LNCaP clone FGC (cell line): ENCODE measurements around the gene RFTN1.

ENCODE experiments used
- DNase-seq: peaks from one replicate; pipeline ENCODE4 v3.0.0-alpha.2; 2011; ENCODE audit warnings: low read depth
- H3K4me3 ChIP-seq: 2 replicates; pipeline ENCODE4 v1.5.1; 2011; ENCODE audit warnings: mild to moderate bottlenecking, low read depth, low read length, control low read depth
- TF ChIP-seq, protein P1 (sequence below): IDR thresholded peaks from 2 replicates; pipeline ENCODE4 v1.5.1; 2012; ENCODE audit warnings: mild to moderate bottlenecking; ENCODE audit not compliant: control insufficient read depth, insufficient read depth; ENCODE audit errors: extremely low read depth

Gene RFTN1

DNA sequence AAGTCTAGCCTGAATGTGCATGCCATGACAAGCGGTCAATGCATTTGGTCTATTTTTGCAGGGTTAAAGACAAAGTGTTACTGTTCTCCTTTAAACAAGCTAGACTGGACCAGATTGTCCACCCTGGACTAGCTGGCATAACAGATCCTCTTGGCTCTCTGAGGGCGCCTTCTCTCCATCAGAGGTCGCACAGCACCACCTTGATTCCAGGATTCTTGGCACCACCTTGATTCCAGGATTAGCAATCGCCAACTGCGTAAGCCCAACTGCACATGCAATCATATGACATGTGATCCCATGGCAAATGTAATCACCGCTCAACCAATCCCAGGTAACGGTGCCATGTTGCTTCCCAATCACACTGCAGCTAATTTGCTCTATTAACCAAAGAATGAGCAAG lies 149.9 kb downstream of the RFTN1 start:
- TF ChIP-seq, protein P1, sequence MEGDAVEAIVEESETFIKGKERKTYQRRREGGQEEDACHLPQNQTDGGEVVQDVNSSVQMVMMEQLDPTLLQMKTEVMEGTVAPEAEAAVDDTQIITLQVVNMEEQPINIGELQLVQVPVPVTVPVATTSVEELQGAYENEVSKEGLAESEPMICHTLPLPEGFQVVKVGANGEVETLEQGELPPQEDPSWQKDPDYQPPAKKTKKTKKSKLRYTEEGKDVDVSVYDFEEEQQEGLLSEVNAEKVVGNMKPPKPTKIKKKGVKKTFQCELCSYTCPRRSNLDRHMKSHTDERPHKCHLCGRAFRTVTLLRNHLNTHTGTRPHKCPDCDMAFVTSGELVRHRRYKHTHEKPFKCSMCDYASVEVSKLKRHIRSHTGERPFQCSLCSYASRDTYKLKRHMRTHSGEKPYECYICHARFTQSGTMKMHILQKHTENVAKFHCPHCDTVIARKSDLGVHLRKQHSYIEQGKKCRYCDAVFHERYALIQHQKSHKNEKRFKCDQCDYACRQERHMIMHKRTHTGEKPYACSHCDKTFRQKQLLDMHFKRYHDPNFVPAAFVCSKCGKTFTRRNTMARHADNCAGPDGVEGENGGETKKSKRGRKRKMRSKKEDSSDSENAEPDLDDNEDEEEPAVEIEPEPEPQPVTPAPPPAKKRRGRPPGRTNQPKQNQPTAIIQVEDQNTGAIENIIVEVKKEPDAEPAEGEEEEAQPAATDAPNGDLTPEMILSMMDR: no peak
- DNase-seq: no peak
- H3K4me3 ChIP-seq: no peak overlapping the region

DNA sequence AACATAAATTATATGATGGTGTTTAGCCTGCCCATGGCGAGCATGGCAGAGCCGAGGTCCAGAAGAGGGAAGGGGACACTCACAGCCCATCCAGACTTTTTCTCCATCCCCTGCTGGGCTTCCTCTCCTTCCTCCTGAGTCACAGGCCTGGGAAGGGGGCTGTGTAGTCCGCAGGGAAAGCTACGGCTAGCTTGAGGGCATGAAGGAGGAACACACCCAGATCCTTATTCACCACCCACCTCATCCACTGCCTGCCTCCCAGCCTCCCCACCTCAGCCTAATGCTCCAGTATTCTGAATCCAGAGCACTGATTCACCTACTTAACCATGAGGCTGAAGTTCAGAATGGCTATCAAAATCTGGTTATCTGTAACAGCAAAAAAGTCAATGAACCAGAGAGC lies 150.7 kb downstream of the RFTN1 start:
- DNase-seq: no peak
- H3K4me3 ChIP-seq: no peak overlapping the region
- TF ChIP-seq, protein P1: no peak

DNA sequence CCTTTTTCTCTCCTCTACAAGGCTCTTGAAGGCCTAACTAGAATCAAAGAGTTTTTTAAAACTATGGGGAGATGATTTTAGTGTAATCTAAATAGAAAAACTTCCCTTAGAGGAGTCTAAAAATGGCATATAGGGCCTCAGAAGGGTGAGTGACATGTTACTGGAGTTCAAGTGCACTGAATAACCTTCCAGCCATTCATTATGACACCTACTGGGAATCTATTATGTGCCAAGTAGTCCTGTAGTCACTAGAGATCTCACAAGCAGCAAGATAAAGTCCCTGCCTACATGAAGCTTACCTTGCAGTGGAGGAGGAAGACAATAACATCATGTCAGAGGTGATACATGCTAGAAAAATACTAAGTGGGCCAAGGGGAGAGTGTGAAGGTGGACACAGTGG lies 152.4 kb downstream of the RFTN1 start:
- no peak overlapping the region for H3K4me3 ChIP-seq
- DNase-seq: no peak
- TF ChIP-seq, protein P1: no peak

DNA sequence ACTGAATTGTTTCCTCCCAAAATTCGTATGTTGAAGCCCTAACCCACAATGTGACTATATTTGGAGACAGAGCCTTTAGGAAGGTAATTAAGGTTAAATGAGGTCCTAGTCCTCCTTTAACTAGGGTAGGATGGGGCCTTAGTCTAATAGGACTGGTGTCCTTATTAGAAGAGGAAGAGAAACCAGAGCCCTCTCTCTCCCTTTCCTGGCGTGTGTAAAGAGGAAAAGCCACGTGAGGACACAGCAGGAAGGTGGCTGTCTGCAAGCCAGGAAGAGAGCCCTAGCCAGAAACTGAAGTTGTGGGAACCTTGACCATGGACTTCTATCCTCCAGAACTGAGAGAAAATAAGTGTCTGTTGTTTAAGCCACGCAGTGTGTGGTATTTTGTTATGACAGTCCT lies 154.2 kb downstream of the RFTN1 start:
- DNase-seq: no peak
- TF ChIP-seq, protein P1: no peak
- no peak overlapping the region for H3K4me3 ChIP-seq

DNA sequence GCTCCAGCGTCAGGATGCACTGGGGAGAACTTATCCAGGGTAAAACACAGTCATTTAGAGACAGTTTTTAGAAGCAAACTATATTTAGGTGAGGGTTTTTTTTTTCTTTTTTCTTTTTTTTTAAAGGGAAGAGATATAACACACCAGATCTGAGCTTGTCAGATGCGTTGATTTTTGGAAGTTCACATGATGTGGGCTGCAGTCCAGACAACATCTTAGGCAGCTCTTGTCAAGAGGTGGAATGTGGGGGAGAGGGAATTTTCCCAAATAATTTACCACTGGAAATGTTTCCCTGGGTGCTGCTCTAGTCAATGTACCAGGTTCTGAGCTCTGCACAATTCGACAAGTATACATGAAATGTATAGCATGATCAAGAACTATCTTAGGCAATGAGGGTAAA lies 155.2 kb downstream of the RFTN1 start:
- no peak for DNase-seq
- H3K4me3 ChIP-seq: no peak overlapping the region
- TF ChIP-seq, protein P1: no peak

DNA sequence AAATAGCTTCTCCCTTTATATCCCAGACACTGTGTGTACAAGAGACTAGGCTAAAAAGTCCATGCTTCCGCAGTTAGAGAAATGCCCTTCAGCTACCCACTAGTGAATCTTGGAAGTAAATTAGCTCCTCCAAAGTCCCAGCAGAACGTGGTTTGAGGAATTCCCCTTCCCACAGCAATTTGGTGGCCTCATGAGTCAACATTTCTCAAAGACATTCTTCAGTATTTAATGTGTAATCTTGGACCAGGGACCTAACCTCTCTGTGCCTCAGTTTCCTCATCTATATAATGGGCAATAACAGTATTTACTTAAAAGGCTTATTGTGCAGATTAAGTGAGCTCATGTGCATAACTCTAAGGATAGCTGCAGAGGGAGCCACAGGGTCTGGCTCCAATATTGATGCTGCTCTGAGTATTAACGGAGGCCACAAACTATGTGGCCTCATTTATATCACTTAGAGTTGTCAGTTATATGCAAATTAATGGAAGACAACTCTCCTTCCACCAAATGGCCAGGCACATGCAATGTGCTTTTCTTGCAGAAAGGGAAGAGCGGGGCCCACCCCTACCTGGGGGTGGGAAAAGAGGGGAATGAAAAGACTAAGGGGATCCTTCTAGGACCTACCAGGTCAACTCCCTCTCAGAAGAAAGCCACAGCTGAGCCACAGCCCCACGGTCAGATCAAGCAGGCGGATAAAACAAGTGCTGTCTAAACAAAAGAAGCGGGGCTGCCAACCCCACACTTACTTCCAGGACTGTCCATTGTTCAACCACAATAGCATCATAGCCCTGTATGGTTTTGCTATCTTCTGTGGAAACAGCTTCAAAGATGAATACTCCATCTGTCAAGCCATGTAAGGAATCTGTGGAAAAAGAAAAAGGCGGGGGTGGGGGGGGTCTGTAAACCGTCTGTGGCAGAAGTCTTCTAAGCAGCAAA lies 156.0 kb downstream of the RFTN1 start:
- DNase-seq: no peak
- no peak overlapping the region for H3K4me3 ChIP-seq
- TF ChIP-seq, protein P1: no peak

DNA sequence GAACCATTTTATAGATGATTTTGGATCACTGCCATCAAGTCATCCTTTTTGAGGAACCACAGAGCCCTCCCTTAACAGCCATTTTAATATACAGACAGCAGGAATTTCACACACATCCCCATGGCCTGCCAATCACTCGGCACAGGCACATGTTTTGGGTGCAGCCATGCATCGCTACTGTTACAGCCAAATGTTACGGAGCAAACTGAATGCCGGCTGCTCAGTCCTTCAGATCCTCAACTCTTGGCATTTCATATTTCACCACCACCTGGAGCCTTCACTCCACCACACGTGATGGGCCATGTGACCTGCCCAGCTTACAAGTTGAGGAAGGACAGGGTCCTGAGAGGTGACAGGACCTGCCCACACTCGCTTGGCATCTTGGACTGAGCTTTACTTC lies 157.7 kb downstream of the RFTN1 start:
- H3K4me3 ChIP-seq: no peak overlapping the region
- TF ChIP-seq, protein P1: no peak
- no peak for DNase-seq
